GM12878 (cell line): ENCODE data around the gene RPUSD2. TPM values are rescaled to one million over a fixed set of nuclear protein-coding genes. Genes with fewer than 3 reads are reported as not detected.

Source experiments
- ATAC-seq: fragments of 200-7000 bp; cut with Tn5 transposase; 3 replicates; pipeline ENCODE4 v1.9.1; 2020; ENCODE audit warnings: mild to moderate bottlenecking, moderate library complexity
- Bru-seq: library from RNA; stranded (reverse); fragments of 400-500 nt; gene quantifications from one replicate; lab custom pipeline; 2021; lab: Mats Ljungman, UMichigan
- BruChase-seq, 2 experiments: library from RNA; stranded (reverse); fragments of 400-500 nt; gene quantifications; one replicate each; lab custom pipeline; 2021; lab: Mats Ljungman, UMichigan
- BruUV-seq: library from RNA; stranded (reverse); fragments of 400-500 nt; replicated peaks from 2 replicates; lab custom pipeline; 2021; lab: Mats Ljungman, UMichigan
- CTCF ChIA-PET: fragments of 300-600 bp; sonication (Branson Sonifier 250); formaldehyde crosslinking; extraction: SDS; loops from one replicate; lab custom pipeline; 2021; ENCODE audit warnings: inconsistent platforms; lab: Yijun Ruan, JAX
- POLR2A ChIA-PET: fragments of 350-600 bp; formaldehyde crosslinking; extraction: SDS; loops from one replicate; lab custom pipeline; 2021; ENCODE audit warnings: inconsistent platforms; lab: Charles Lee
- RAD21 ChIA-PET: fragments of 300-600 bp; sonication (Branson Sonifier 250); formaldehyde crosslinking; loops from one replicate; lab custom pipeline; 2023; ENCODE audit warnings: antibody characterized with exemption; ENCODE audit not compliant: unreplicated experiment; lab: Charles Lee
- SMC1A ChIA-PET: fragments of 300-600 bp; sonication (Branson Sonifier 250); formaldehyde crosslinking; loops from one replicate; lab custom pipeline; 2023; ENCODE audit not compliant: unreplicated experiment, uncharacterized antibody; lab: Charles Lee
- DNase-seq: peaks from one replicate; pipeline ENCODE4 v3.0.0-alpha.2; 2011; ENCODE audit warnings: low read depth, low spot score
- FAIRE-seq: peaks from 3 replicates; lab custom pipeline; 2011; peaks lifted over from hg19 to GRCh38; lab: Jason Lieb, UNC
- H2AFZ ChIP-seq: 2 replicates; pipeline ENCODE4 v1.6.0; 2011; ENCODE audit warnings: low read depth, low read length, control low read depth; ENCODE audit not compliant: control insufficient read depth
- H3K27ac ChIP-seq: 2 replicates; pipeline ENCODE4 v1.5.1; 2011; ENCODE audit warnings: control low read depth; ENCODE audit not compliant: control insufficient read depth, insufficient read depth
- H3K27me3 ChIP-seq, 2 experiments: replicated peaks in 1 of 2; 2 replicates each; pipeline versions ENCODE4 v1.6.0 to v1.6.1; 2011; ENCODE audit warnings: low read length in 1 of 2; ENCODE audit not compliant: control insufficient read depth in 2 of 2, insufficient read depth in 2 of 2
- H3K36me3 ChIP-seq, 2 experiments: 2 replicates each; pipeline ENCODE4 v1.5.1; 2011; ENCODE audit warnings: low read length in 1 of 2; ENCODE audit not compliant: control insufficient read depth in 2 of 2, insufficient read depth in 2 of 2
- H3K4me1 ChIP-seq: 2 replicates; pipeline ENCODE4 v1.6.1; 2011; ENCODE audit warnings: mild to moderate bottlenecking, low read length, moderate library complexity, mixed read lengths; ENCODE audit not compliant: control insufficient read depth, insufficient read depth
- H3K4me2 ChIP-seq: 2 replicates; pipeline ENCODE4 v1.6.0; 2011; ENCODE audit warnings: control low read depth; ENCODE audit not compliant: control insufficient read depth, insufficient read depth
- H3K4me3 ChIP-seq: fragments of 200-600 bp; sonication (generic); 2 replicates; pipeline ENCODE4 v1.5.1; 2016
- H3K79me2 ChIP-seq: 2 replicates; pipeline ENCODE4 v1.6.0; 2011; ENCODE audit warnings: low read length; ENCODE audit not compliant: control insufficient read depth, insufficient read depth
- H3K9ac ChIP-seq: 2 replicates; pipeline ENCODE4 v1.8.0; 2011; ENCODE audit warnings: low read length, control low read depth, mixed read lengths; ENCODE audit not compliant: control insufficient read depth, insufficient read depth
- H3K9me3 ChIP-seq: replicated peaks from 3 replicates; pipeline ENCODE4 v1.5.1; 2011; ENCODE audit warnings: mild to moderate bottlenecking, low read length; ENCODE audit not compliant: control insufficient read depth, insufficient read depth
- H4K20me1 ChIP-seq: 2 replicates; pipeline ENCODE4 v1.6.0; 2011; ENCODE audit not compliant: control insufficient read depth, insufficient read depth
- BCLAF1 ChIP-seq: fragments of 450-650 bp; IDR thresholded peaks from 2 replicates; pipeline ENCODE4 v1.6.1; 2017; ENCODE audit warnings: antibody characterized with exemption, mild to moderate bottlenecking, moderate library complexity
- CEBPZ ChIP-seq: fragments of 150-350 bp; IDR thresholded peaks from 2 replicates; pipeline ENCODE4 v1.6.1; 2016; ENCODE audit warnings: low read depth, low read length
- EGR1 ChIP-seq, 2 experiments: IDR thresholded peaks; 1 replicate in 1 of 2; 2 replicates in 1 of 2; pipeline ENCODE4 v1.6.1; 2011 to 2012; ENCODE audit warnings: low read depth in 2 of 2, low read length in 2 of 2, borderline replicate concordance in 1 of 2, mild to moderate bottlenecking in 1 of 2, moderate library complexity in 1 of 2
- SMC3 ChIP-seq: IDR thresholded peaks from 2 replicates; pipeline ENCODE4 v1.6.1; 2011; ENCODE audit warnings: low read length, improper control_type of control experiment, borderline replicate concordance
- TBL1XR1 ChIP-seq: IDR thresholded peaks from 2 replicates; pipeline ENCODE4 v1.6.1; 2012; ENCODE audit warnings: low read depth, low read length, improper control_type of control experiment
- WGBS: methylation state at CpG from one replicate; pipeline ENCODE4 v1.1.6; 2016; ENCODE audit warnings: low lambda C conversion rate; ENCODE audit not compliant: insufficient replicate concordance, insufficient coverage; ENCODE audit errors: missing lambda C conversion rate; 5-methylcytosine and 5-hydroxymethylcytosine counted together
- in situ Hi-C: fragments of 300-500 bp; cut with MboI; formaldehyde crosslinking; loops from 9 replicates; pipeline ENCODE4 v1.14.3; 2018; ENCODE audit warnings: mixed read lengths
- intact Hi-C: fragments of 100-400 bp; cut with micrococcal nuclease; formaldehyde crosslinking; loops from one replicate; pipeline ENCODE4 v1.14.2; 2022; ENCODE audit not compliant: unreplicated experiment
- long read RNA-seq, 2 experiments: library from polyadenylated mRNA; unstranded; transcript quantifications; one replicate each; pipeline ENCODE4 v2.0.0, GENCODE V29; 2019 to 2020
- polyA minus RNA-seq, 3 experiments: library from RNA; depleted of rRNA, polyadenylated mRNA; stranded (reverse); fragments of >200 nt; gene quantifications; 2 replicates each; pipeline ENCODE4 v1.2.3, GENCODE V29; 2011
- polyA plus RNA-seq, 11 experiments: library from polyadenylated mRNA; depleted of rRNA in 4 of 11; unstranded in 6 of 11; stranded (reverse) in 5 of 11; fragments of >200 nt; fragmentation: Nextera tagmentation in 4 of 11; fragmentation: Illumina TruSeq in 1 of 11; extraction: Ambion mirVana in 4 of 11; extraction: Trizol in 1 of 11; gene quantifications; 1 replicate in 1 of 11; 2 replicates in 10 of 11; pipeline versions ENCODE4 v1.2.1 to v1.2.3, GENCODE V29; 2011 to 2016; ENCODE audit warnings: inconsistent platforms in 2 of 11, missing spikeins in 2 of 11, low read depth in 1 of 11
- total RNA-seq, 4 experiments: library from RNA; depleted of rRNA in 3 of 4; stranded (reverse); fragments of >200 nt in 3 of 4; fragmentation: Illumina TruSeq in 1 of 4; extraction: Trizol in 1 of 4; gene quantifications; 2 replicates each; pipeline versions ENCODE4 v1.2.1 to v1.2.3, GENCODE V29; 2013 to 2021

RPUSD2 gene
- total RNA-seq (2013; cell fraction: nucleolus; rRNA removed), result 11.6 and 15.9 TPM in 2 replicates
- total RNA-seq (2014; rRNA removed), result 25.5 and 26.0 TPM in 2 replicates
- 13.1 and 14.4 TPM in 2 replicates for total RNA-seq (2014; rRNA removed; fragmentation: Illumina TruSeq; extraction: Trizol)
- 22.7 and 26.1 TPM in 2 replicates for total RNA-seq (2021)
- 6.1 TPM for polyA plus RNA-seq (2011; ENCODE audit: low read depth)
- 7.4 and 16.2 TPM in 2 replicates for polyA plus RNA-seq (2011; rRNA removed)
- polyA plus RNA-seq (2011; cell fraction: cytosol; rRNA removed), result 14.9 and 20.1 TPM in 2 replicates
- 9.4 and 13.7 TPM in 2 replicates for polyA plus RNA-seq (2011; cell fraction: nucleus; rRNA removed)
- polyA plus RNA-seq (2012), result 10.8 and 11.7 TPM in 2 replicates
- 8.5 and 12.7 TPM in 2 replicates for polyA plus RNA-seq (2014; fragmentation: Illumina TruSeq; extraction: Trizol)
- 1 to 10 TPM; 4.0 to 8.7 TPM for polyA plus RNA-seq (2014; fragmentation: Nextera tagmentation; extraction: Ambion mirVana)
- 20.9 and 26.5 TPM in 2 replicates for polyA plus RNA-seq (2014; rRNA removed)
- 10 to 100 TPM; 29.5 to 33.3 TPM for polyA plus RNA-seq (2016; fragmentation: Nextera tagmentation; extraction: Ambion mirVana)
- 21.3 and 25.2 TPM in 2 replicates for polyA minus RNA-seq (2011; rRNA and poly(A)+ RNA removed)
- 7.4 and 7.5 TPM in 2 replicates for polyA minus RNA-seq (2011; cell fraction: cytosol; rRNA and poly(A)+ RNA removed)
- polyA minus RNA-seq (2011; cell fraction: nucleus; rRNA and poly(A)+ RNA removed), result 5.7 and 17.0 TPM in 2 replicates
- Bru-seq, nascent RNA, result percentile 74 among the genes with signal in this experiment
- BruChase-seq, experiment 1, labeled RNA remaining after a 6-hour chase, result percentile 51 among the genes with signal in this experiment
- BruChase-seq, experiment 2, labeled RNA remaining after a 2-hour chase, result percentile 66 among the genes with signal in this experiment
- long read RNA-seq, experiment 1, transcript RPUSD2-201 (3 exons, 2,358 nt), result major isoform, 36 of 43 reads
- long read RNA-seq, experiment 1, partial matches to known transcripts, result 0 of 43 reads
- long read RNA-seq, experiment 1, other reads (novel, unspliced or antisense), result 2 of 43 reads
- long read RNA-seq, experiment 2, transcript RPUSD2-201 (3 exons, 2,358 nt), result major isoform, 47 of 59 reads
- long read RNA-seq, experiment 2, partial matches to known transcripts, result 1 of 59 reads
- long read RNA-seq, experiment 2, other reads (novel, unspliced or antisense), result 6 of 59 reads

GRCh38 chr15:40569129-40569953, at the start of gene RPUSD2:
Gene RPUSD2, plus strand, starts transcription at chr15:40569299. Its CDS starts 39 bp downstream, at chr15:40569338.
- in situ Hi-C loops (no loop called here), intact Hi-C loops (loop anchor here (2.0 to 5.0 kb wide), 2 partner anchors 27 to 47 kb away; no protein-coding TSS in a partner anchor)
- POLR2A ChIA-PET, result interaction anchor here (0.5 to 1.8 kb wide), 21 partner anchors 9 to 865 kb away, joined by 3 to 14 read pairs (median 4); partner anchors contain the start of genes KNL1 and RAD51
- Histone ChIP-seq H3K4me2 (peak within 1 kb of the TSS; percentile 90), H3K4me3 (peak within 1 kb of the TSS; percentile 84), H4K20me1 (no peaks in the 10 kb centered on the region), H3K79me2 (peaks cover 22% of the 10 kb centered on the region), H3K27ac (peak within 1 kb of the TSS; percentile 49), H3K36me3 (peaks cover 4 to 9% of the 10 kb centered on the region in 2 experiments; a peak in 3 of 4 replicates), H3K4me1 (peaks cover 10% of the 10 kb centered on the region), H3K9ac (peak within 1 kb of the TSS; percentile 70), H3K9me3 (no peaks in the 10 kb centered on the region), H2AFZ (peak within 1 kb of the TSS; percentile 98), H3K27me3 (no peaks in the 10 kb centered on the region)
- TSS peak; percentile 86 for BruUV-seq
- SMC1A ChIA-PET, result interaction anchor here (0.7 to 1.8 kb wide), 22 partner anchors 10 to 216 kb away, joined by 3 to 17 read pairs (median 4); partner anchors contain the start of gene KNL1
- WGBS, result under 1% methylated on average over 62 of the region's 62 CpGs
- peak; percentile 66 for DNase-seq
- RAD21 ChIA-PET, result interaction anchor here (0.8 to 1.7 kb wide), 15 partner anchors 11 to 302 kb away, joined by 3 to 17 read pairs (median 6); partner anchors contain the start of genes KNL1 and RAD51
- peak; percentile 76 for FAIRE-seq
- CTCF ChIA-PET, result interaction anchor here (0.8 to 1.7 kb wide), 13 partner anchors 10 to 213 kb away, joined by 3 to 42 read pairs (median 5); partner anchors contain the start of gene GCHFR
- peak; percentile 78 for ATAC-seq
- TF ChIP-seq CEBPZ, result no peak
- no peak for TF ChIP-seq EGR1 (IDR thresholded peaks at IDR 0.05; ENCODE audit: borderline replicate concordance in 1 of 2, low read depth in 2 of 2, low read length in 2 of 2)
- TF ChIP-seq BCLAF1, result no peak
- TF ChIP-seq SMC3, result no peak
- no peak for TF ChIP-seq TBL1XR1
